NCI-H1694 (cell line): ENCODE measurements around the gene MRPL22.
"Not testable (repeated sequence)": the region's sequence is repeated elsewhere in the genome, so short reads cannot be mapped to it uniquely, and the experiment has no call there.

Source experiments
- DNase-seq: peaks from one replicate; lab custom pipeline; 2025; lab: John Stamatoyannopoulos, UW

MRPL22 gene

GRCh38 chr5:154940375-154940771 is 500 bp upstream of the MRPL22 start:
- DNase-seq = no peak

GRCh38 chr5:154943527-154943926 is 2.7 kb downstream of the MRPL22 start:
- no peak for DNase-seq

GRCh38 chr5:154944716-154945115 is 3.8 kb downstream of the MRPL22 start:
- no peak for DNase-seq

- DNase-seq = peak; percentile 11
Measured at GRCh38 chr5:154945695-154946301, 4.9 kb downstream of the MRPL22 start.

GRCh38 chr5:154947778-154948177 is 6.9 kb downstream of the MRPL22 start:
- no peak for DNase-seq

GRCh38 chr5:154948313-154948712 is 7.4 kb downstream of the MRPL22 start:
- DNase-seq = no peak

- DNase-seq = no peak
Measured at GRCh38 chr5:154949781-154950180, 8.9 kb downstream of the MRPL22 start.

GRCh38 chr5:154956712-154957111 is 15.8 kb downstream of the MRPL22 start:
- DNase-seq = no peak

- no peak for DNase-seq
Measured at GRCh38 chr5:154962494-154962893, 21.6 kb downstream of the MRPL22 start.

GRCh38 chr5:154966081-154966841 is 25.4 kb downstream of the MRPL22 start:
- no peak for DNase-seq

GRCh38 chr5:154966874-154967273 is 26.0 kb downstream of the MRPL22 start:
- DNase-seq = no peak

- peak; percentile 44 for DNase-seq
Measured at GRCh38 chr5:154967421-154968024, 26.6 kb downstream of the MRPL22 start.

- no peak for DNase-seq
Measured at GRCh38 chr5:154968953-154969352, 28.1 kb downstream of the MRPL22 start.

- no peak for DNase-seq
Measured at GRCh38 chr5:154970759-154971158, 29.9 kb downstream of the MRPL22 start.

- DNase-seq = no peak
Measured at GRCh38 chr5:154971501-154971900, 30.6 kb downstream of the MRPL22 start.

- DNase-seq = peak; percentile 47
Measured at GRCh38 chr5:154972476-154973080, 31.7 kb downstream of the MRPL22 start.

- not testable (repeated sequence) for DNase-seq
Measured at GRCh38 chr5:154976082-154976481, 35.2 kb downstream of the MRPL22 start.

GRCh38 chr5:154977409-154977808 is 36.5 kb downstream of the MRPL22 start:
- no peak for DNase-seq

- not testable (repeated sequence) for DNase-seq
Measured at GRCh38 chr5:154978294-154978693, 37.4 kb downstream of the MRPL22 start.

GRCh38 chr5:154984946-154985516 is 44.2 kb downstream of the MRPL22 start:
- no peak for DNase-seq

- no peak for DNase-seq
Measured at GRCh38 chr5:154986151-154986550, 45.3 kb downstream of the MRPL22 start.

GRCh38 chr5:154989626-154990025 is 48.8 kb downstream of the MRPL22 start:
- no peak for DNase-seq
